ENCODE measurements around the gene ZDHHC24. TPM values are rescaled to one million over a fixed set of nuclear protein-coding genes. Genes with fewer than 3 reads are reported as not detected.
"Not testable (repeated sequence)": the region's sequence is repeated elsewhere in the genome, so short reads cannot be mapped to it uniquely, and the experiment has no call there.

The ZDHHC24 gene
- total RNA-seq, 1 experiment from 2014 or later, result 12.4 TPM

- Mint-ChIP-seq H3K4me1 (ENCODE audit: insufficient read depth, unreplicated experiment) (peaks cover 23% of the 10 kb centered on the region), H3K4me3 (ENCODE audit: unreplicated experiment) (no peak overlapping the region), H3K9me3 (ENCODE audit: unreplicated experiment) (no peaks in the 10 kb centered on the region), H3K27me3 (ENCODE audit: insufficient read depth, unreplicated experiment) (peaks cover 15% of the 10 kb centered on the region), H3K27ac (ENCODE audit: low read depth, unreplicated experiment) (no peak overlapping the region), H3K36me3 (ENCODE audit: insufficient read depth, unreplicated experiment) (peaks cover 7% of the 10 kb centered on the region)
- DNase-seq (ENCODE audit: unreplicated experiment), result no peak
- TF ChIP-seq CTCF (IDR thresholded peaks at IDR 0.05; ENCODE audit: unreplicated experiment), result no peak
- BruUV-seq (replicated peaks), result no TSS peak
- ChIA-PET POLR2A (interaction anchor here (0.6 to 1.0 kb wide), 2 partner anchors 21 to 33 kb away, joined by 3 read pairs; no protein-coding TSS in a partner anchor), CTCF (no interaction called here)
- intact Hi-C loops (cut with micrococcal nuclease), result no loop called here
Measured at GRCh38 chr11:66548041-66548440, 2.2 kb upstream of the ZDHHC24 start.

GRCh38 chr11:66547662-66548009 is 1.8 kb upstream of the ZDHHC24 start:
- intact Hi-C loops (cut with micrococcal nuclease), result no loop called here
- Mint-ChIP-seq H3K4me1 (ENCODE audit: insufficient read depth, unreplicated experiment) (peaks cover 27% of the 10 kb centered on the region), H3K36me3 (ENCODE audit: insufficient read depth, unreplicated experiment) (peaks cover 8% of the 10 kb centered on the region), H3K27ac (ENCODE audit: low read depth, unreplicated experiment) (no peak overlapping the region), H3K4me3 (ENCODE audit: unreplicated experiment) (no peak overlapping the region), H3K27me3 (ENCODE audit: insufficient read depth, unreplicated experiment) (peaks cover 15% of the 10 kb centered on the region), H3K9me3 (ENCODE audit: unreplicated experiment) (no peaks in the 10 kb centered on the region)
- TF ChIP-seq CTCF (IDR thresholded peaks at IDR 0.05; ENCODE audit: unreplicated experiment), result no peak
- no peak for DNase-seq (ENCODE audit: unreplicated experiment)
- CTCF ChIA-PET, result no interaction called here
- POLR2A ChIA-PET, result interaction anchor here (0.6 to 1.0 kb wide), 2 partner anchors 22 to 132 kb away, joined by 3 read pairs; no protein-coding TSS in a partner anchor
- no TSS peak for BruUV-seq (replicated peaks)

- ChIA-PET POLR2A (interaction anchor here (0.6 to 2.8 kb wide), 11 partner anchors 21 to 132 kb away, joined by 3 to 33 read pairs (median 6); partner anchors contain the start of genes BBS1, CCDC87, CCS and CTSF), CTCF (no interaction called here)
- Mint-ChIP-seq H3K9me3 (ENCODE audit: unreplicated experiment) (no peaks in the 10 kb centered on the region), H3K27ac (ENCODE audit: low read depth, unreplicated experiment) (no peak overlapping the region), H3K4me3 (ENCODE audit: unreplicated experiment) (peak overlapping the region; percentile 78), H3K27me3 (ENCODE audit: insufficient read depth, unreplicated experiment) (peaks cover 15% of the 10 kb centered on the region), H3K4me1 (ENCODE audit: insufficient read depth, unreplicated experiment) (peaks cover 32% of the 10 kb centered on the region), H3K36me3 (ENCODE audit: insufficient read depth, unreplicated experiment) (peaks cover 13% of the 10 kb centered on the region)
- no TSS peak for BruUV-seq (replicated peaks)
- TF ChIP-seq CTCF (IDR thresholded peaks at IDR 0.05; ENCODE audit: unreplicated experiment), result no peak
- DNase-seq (ENCODE audit: unreplicated experiment), result no peak
- intact Hi-C loops (cut with micrococcal nuclease), result loop anchor here (1.0 kb wide), 1 partner anchor 131 kb away; no protein-coding TSS in a partner anchor
Measured at GRCh38 chr11:66546966-66547661, 1.3 kb upstream of the ZDHHC24 start.

GRCh38 chr11:66546368-66546965 is 619 bp upstream of the ZDHHC24 start, which contains the start of gene ACTN3:
Gene ACTN3 (plus strand): TSS chr11:66546903. CDS start chr11:66546938, 35 bp downstream.
- Mint-ChIP-seq H3K27ac (ENCODE audit: low read depth, unreplicated experiment) (peak within 1 kb of the TSS; percentile 92), H3K27me3 (ENCODE audit: insufficient read depth, unreplicated experiment) (peaks cover 15% of the 10 kb centered on the region), H3K9me3 (ENCODE audit: unreplicated experiment) (no peaks in the 10 kb centered on the region), H3K4me1 (ENCODE audit: insufficient read depth, unreplicated experiment) (peaks cover 39% of the 10 kb centered on the region), H3K4me3 (ENCODE audit: unreplicated experiment) (peak within 1 kb of the TSS; percentile 78), H3K36me3 (ENCODE audit: insufficient read depth, unreplicated experiment) (peaks cover 16% of the 10 kb centered on the region)
- BruUV-seq (replicated peaks), result no TSS peak
- no peak for TF ChIP-seq CTCF (IDR thresholded peaks at IDR 0.05; ENCODE audit: unreplicated experiment)
- POLR2A ChIA-PET, result interaction anchor here (0.6 to 2.8 kb wide), 18 partner anchors 11 to 197 kb away, joined by 3 to 33 read pairs (median 4); partner anchors contain the start of genes BBS1, CCDC87, CCS and CTSF
- peak; percentile 33 for DNase-seq (ENCODE audit: unreplicated experiment)
- intact Hi-C loops (cut with micrococcal nuclease), result loop anchor here (1.0 kb wide), 1 partner anchor 132 kb away; no protein-coding TSS in a partner anchor
- CTCF ChIA-PET, result interaction anchor here (0.6 kb wide), 1 partner anchor 78 kb away, joined by 3 read pairs; no protein-coding TSS in a partner anchor

GRCh38 chr11:66544952-66545351 is 896 bp downstream of the ZDHHC24 start:
- POLR2A ChIA-PET, result interaction anchor here (1.0 to 2.8 kb wide), 12 partner anchors 9 to 132 kb away, joined by 3 to 33 read pairs (median 10); partner anchors contain the start of genes BBS1, CTSF, DPP3 and RBM14
- DNase-seq (ENCODE audit: unreplicated experiment); intact Hi-C loops (cut with micrococcal nuclease); H3K9me3 Mint-ChIP-seq (ENCODE audit: unreplicated experiment): not testable (repeated sequence)
- CTCF ChIA-PET, result interaction anchor here (0.8 kb wide), 1 partner anchor 33 kb away, joined by 3 read pairs; no protein-coding TSS in a partner anchor
- peaks cover 21% of the 10 kb centered on the region for H3K36me3 Mint-ChIP-seq (ENCODE audit: insufficient read depth, unreplicated experiment)
- H3K27ac Mint-ChIP-seq (ENCODE audit: low read depth, unreplicated experiment), result peak overlapping the region; percentile 92
- BruUV-seq (replicated peaks), result TSS peak; percentile 80
- H3K27me3 Mint-ChIP-seq (ENCODE audit: insufficient read depth, unreplicated experiment), result peaks cover 15% of the 10 kb centered on the region
- peak overlapping the region; percentile 78 for H3K4me3 Mint-ChIP-seq (ENCODE audit: unreplicated experiment)
- peaks cover 41% of the 10 kb centered on the region for H3K4me1 Mint-ChIP-seq (ENCODE audit: insufficient read depth, unreplicated experiment)

Data from MCF 10A (cell line).